Measurements from ENCODE around the gene GLO1.

DNA sequence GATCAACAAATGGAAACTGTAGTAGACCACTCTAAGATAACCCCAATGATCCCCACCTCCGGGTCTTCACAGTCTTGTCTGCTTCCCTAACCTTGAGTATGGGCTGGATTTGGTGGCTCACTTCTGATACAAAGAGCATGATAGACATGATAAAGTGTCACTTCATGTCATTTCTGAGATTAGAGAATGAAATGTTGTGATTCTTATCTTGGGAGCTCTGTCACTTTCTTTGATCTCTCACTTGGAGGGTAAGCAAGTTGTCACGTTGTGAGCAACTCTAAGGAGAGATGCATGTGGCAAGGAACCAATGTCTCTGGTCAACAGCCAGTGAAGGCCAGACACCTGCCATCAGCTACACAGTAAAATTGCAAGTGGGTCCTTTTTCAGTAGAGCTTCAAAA is 3.0 kb upstream of the GLO1 start:
- no peak for TF ChIP-seq POLR2A (IDR thresholded peaks at IDR 0.05; ENCODE audit: low read depth, low read length)
- no peak for TF ChIP-seq TAF1 (IDR thresholded peaks at IDR 0.05; ENCODE audit: low read depth, low read length)
- TF ChIP-seq POLR2AphosphoS5 (IDR thresholded peaks at IDR 0.05; ENCODE audit: low read depth, low read length) = no peak
- no peak for TF ChIP-seq POU2F2 (IDR thresholded peaks at IDR 0.05; ENCODE audit: low read depth, low read length)
- TF ChIP-seq SPI1 (IDR thresholded peaks at IDR 0.05; ENCODE audit: low read depth, low read length) = no peak
- no peak for TF ChIP-seq PAX5 (IDR thresholded peaks at IDR 0.05; ENCODE audit: insufficient read depth, low read length, severe bottlenecking)
